ENCODE measurements around the gene AXIN2.
"Not testable (repeated sequence)": the region's sequence is repeated elsewhere in the genome, so short reads cannot be mapped to it uniquely, and the experiment has no call there.

AXIN2 gene

GRCh38 chr17:65536573-65537342 is 24.7 kb downstream of the AXIN2 start:
- no peak for DNase-seq

DNA sequence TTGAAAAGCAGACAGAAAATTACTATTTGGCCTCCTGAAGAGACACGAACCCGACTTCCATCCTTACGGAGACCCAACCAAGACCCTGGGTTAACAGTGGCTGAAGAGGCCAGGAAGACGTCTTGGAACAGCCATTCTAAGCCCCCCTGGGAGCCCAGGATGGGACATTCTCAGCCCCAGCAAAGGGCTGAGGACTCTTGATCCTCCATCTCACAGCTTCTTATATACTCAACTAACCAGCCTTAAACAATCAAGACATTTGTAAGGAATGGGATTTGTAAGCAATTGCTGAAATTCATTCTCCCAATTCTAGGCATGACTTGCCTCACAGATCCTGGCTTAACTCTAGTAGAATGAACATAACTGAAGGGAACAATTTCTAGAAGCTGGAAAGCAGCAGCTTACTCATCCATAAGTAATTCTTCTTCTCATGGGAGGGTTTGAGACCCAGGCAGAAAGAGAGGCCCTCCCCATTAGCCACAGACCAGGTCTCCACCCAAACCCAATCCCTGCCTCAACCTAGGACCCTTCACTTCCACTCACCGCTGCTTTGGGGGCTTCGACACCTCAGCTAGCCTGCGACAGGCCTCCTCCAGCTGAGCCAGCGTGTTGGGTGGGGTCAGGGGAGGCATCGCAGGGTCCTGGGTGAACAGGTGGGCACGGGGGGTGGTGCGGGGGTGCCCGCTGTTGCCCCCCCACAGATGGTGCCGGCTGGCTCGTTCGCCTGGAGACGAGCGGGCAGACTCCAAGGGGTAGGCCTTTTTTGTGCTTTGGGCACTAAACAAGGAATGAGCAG is 25.5 kb downstream of the AXIN2 start:
- no peak for DNase-seq

GRCh38 chr17:65533852-65534457 is 27.5 kb downstream of the AXIN2 start:
- no peak for DNase-seq

DNA sequence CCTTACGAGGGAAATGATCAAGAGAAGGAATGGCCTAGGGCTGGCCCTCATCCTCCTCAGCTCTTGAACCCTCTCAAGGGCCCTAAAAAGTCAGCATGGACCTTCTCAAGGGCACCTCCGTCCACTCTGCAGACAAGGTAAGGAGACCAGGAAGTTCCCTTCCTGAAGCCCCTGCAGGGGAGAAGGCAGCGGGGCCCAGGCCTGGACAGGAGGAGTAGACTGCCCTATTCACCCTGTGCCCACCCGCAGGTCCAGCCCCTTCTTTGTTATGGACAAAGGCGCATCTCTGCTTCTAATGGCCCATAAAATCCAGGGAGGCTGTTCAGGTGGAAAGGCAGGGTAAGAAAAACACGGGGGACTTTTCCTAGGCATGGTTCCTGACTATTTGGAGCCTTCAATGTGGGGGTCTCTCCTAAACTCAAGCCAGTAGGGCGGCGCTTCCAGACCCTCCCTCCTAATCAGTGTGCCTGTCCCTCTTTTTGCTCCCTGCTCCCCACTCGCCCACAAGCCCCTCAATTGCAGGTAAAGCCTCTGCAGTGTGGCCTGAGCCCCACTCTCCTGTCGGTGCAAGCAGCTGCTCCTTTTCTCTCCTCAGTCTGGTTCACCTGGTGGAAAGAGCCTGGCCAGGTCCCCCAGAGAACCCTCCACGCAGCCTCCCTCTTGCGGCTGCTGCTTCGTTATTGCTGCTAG is 28.2 kb downstream of the AXIN2 start:
- DNase-seq = no peak

- no peak for DNase-seq
Measured at GRCh38 chr17:65532101-65532890, 29.2 kb downstream of the AXIN2 start.

DNA sequence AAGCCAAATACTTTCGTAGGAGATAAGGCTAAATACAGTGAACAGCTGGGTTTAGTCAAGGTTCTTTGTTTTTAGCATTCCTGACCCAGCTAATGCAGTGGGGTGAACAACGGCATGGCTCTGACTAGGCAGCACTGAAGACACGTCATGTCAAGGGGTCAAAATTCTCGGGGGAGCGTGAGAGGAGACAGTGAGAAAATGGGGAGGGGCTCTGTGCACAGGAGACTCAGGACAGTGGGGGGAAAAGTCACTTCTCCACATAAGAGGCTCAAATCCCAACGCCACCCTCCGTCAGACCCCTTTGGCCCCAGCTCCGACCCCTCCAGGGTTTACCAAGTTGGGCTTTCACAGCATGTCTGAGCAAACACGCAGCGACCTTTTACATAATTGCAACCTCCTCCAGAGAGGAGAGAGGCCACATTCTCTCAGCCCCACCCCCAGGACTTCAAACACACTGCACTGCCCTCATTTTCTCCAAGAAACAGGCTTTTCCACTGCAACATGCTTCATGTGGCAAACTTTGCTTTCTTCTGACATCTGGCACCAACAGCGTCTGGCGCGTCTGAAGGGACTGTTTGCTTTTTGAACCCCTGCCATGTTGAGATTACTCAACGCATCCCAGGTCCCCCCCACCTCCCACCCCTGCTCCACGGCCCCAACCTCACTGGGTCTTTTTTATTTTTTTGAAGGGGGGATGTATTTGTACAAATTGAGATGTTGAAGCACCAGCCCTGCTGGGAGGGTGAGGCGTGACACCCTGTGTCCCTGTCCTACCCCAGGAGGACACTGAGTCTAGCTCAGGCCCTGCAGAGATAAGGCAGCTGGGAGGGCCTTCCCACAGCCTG is 30.0 kb downstream of the AXIN2 start:
- DNase-seq = no peak

DNA sequence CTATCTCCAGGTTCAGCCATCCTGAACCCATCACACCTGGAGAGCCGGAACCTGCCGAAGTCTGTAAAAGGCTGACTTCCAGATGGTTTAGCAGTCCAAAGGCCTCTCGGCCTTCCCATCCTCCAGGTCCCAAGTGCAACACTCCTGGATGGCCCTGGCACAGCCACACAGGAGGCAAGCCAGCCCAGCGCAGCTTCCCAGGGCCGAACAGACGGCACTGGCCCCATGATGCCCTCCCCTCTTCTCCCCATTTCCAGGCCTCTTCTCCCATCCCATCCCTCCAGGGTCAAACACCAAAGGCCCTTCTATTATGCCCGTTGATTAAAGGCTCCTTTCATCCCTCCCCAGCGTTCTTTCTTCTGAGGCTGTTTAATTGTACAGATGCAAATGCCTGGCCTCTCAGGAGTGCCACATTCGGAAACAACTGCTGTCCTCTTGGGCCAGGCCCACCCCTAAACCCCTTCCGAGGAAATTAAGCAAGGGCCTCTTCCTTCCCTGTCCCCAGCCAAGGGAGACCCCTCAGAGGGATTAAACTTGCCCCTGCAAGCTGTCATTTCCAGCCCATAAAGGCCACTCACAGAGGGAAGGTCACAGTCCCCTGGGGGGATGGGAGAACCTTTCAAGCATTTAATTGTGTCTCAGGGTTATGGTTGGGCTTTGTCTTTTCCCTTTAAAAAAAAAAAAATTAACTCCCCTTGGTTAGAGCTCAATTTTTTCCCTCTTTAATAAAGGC is 30.8 kb downstream of the AXIN2 start:
- no peak for DNase-seq

GRCh38 chr17:65529761-65530522 is 31.5 kb downstream of the AXIN2 start:
- DNase-seq = no peak

DNA sequence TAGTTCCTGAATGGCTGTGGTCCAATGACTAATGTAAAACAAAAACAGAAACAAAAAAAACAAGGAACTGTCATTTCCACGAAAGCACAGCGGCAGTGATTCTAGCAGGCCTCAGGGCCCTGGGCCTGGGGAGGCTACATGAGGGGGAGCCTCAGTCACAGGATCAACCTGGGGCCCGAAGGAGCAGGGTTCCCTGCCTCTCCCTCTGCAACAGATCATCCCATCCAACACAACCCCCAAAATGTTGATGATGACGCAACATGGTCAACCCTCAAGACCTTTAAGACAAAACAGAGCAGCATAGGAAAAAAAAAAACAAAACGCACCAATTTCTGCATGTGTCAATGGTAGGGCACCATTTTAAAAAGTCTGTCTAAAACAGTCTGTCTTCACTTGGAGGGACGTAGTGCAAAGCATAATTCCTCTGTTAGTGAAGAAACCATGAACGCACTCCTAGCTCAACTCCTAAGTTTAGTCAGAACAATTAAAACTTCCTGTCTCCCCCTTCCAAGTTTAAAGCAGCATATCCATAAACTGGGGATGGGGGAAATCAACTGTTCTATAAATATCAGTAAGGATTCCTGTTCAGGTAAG is 32.3 kb downstream of the AXIN2 start:
- DNase-seq = no peak

DNA sequence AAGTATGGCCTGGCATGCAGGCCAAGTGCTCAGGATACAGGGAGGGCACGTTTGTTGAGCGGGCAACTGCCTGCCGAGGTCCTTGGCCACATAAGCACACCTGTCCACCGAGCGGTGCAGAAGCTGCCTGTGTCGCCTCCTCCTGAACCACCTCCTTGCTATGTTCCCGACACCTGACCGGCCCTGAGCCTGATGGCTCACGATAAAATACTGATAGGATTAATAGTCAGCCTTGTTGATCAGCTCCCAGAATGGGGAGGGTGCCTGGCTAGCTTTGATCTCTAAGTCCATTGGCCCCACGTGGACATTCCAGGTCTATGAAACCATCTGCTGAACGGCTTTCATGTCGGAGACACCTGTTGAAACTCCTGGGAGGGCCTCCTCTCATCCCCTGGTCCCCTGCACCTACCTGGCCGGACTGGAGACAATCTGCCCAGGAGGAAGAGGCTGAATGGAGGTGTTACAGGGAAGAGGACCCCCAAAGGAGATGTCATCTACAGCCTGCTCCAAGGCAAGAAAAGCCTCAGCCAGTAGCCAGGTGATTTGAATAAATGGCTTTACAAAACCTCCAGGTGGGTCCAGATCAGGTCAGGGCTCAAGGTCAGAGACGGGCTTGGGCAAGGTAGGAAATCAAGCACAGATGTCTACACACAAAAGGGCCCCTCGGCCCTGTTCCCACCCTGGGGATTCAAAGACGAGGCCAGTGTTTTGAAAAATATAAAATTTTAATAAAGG is 33.4 kb downstream of the AXIN2 start:
- DNase-seq = no peak

GRCh38 chr17:65527381-65527780 is 34.1 kb downstream of the AXIN2 start:
- no peak for DNase-seq

DNA sequence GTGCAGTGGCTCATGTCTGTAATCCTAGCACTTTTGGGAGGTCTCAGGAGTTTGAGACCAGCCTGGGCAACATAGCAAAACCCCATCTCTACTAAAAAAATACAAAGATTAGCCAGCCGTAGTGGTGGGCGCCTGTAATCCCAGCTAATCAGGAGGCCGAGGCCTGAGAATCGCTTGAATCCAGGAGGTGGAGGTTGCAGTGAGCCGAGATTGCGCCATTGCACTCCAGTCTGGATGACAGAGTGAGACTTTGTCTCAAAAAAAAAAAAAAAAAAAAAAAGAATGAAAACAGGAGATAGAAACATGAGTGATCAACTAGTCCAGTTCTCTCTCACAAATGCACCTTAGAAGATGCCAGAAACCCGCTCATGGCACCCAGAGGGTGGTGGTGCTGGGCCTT is 34.6 kb downstream of the AXIN2 start:
- DNase-seq = not testable (repeated sequence)

- peak; percentile 2 for DNase-seq
Measured at GRCh38 chr17:65523853-65524664, 37.4 kb downstream of the AXIN2 start.

GRCh38 chr17:65523411-65523810 is 38.0 kb downstream of the AXIN2 start:
- DNase-seq = peak; percentile 76

GRCh38 chr17:65522751-65523404 is 38.6 kb downstream of the AXIN2 start:
- DNase-seq = no peak

GRCh38 chr17:65519462-65519861 is 42.0 kb downstream of the AXIN2 start:
- no peak for DNase-seq

DNA sequence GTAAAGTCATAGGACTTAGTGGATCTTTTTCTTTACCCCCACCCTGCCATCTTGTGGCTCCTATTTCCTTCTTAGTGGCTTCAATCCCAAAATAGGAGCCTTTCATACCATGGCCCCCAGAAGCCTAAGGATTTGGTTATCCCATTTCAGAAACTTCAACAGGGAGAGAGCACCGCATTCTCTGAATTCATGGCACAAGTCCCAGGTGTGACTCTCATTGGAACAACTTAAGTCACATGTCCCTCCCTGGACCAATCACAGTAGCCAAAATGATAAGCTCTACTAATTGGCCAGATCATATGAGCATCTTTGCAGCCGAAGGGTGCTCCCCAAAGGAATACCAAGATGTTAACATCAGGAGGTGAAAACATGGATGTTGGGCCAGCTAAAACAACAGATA is 43.2 kb downstream of the AXIN2 start:
- DNase-seq = no peak

Measured in CD4-positive, alpha-beta T cell treated with Interleukin-17A for 1 hour (primary cell).